ENCODE data around the gene ZNF512B.
"Not testable (repeated sequence)": the region's sequence is repeated elsewhere in the genome, so short reads cannot be mapped to it uniquely, and the experiment has no call there.

Gene ZNF512B

GRCh38 chr20:63976980-63977738, 7.4 kb upstream of the ZNF512B start:
- FAIRE-seq, result no peak

- FAIRE-seq, result not testable (repeated sequence)
Observed at GRCh38 chr20:63976511-63976910, 6.8 kb upstream of the ZNF512B start.

GRCh38 chr20:63974402-63975200, 4.9 kb upstream of the ZNF512B start:
- no peak for FAIRE-seq

GRCh38 chr20:63973636-63974401, 4.1 kb upstream of the ZNF512B start:
- no peak for FAIRE-seq

GRCh38 chr20:63973160-63973479, 3.4 kb upstream of the ZNF512B start:
- FAIRE-seq, result no peak

- no peak for FAIRE-seq
Observed at GRCh38 chr20:63972312-63973159, 2.8 kb upstream of the ZNF512B start.

GRCh38 chr20:63971960-63972311, 2.2 kb upstream of the ZNF512B start:
- FAIRE-seq, result not testable (repeated sequence)

- no peak for FAIRE-seq
Observed at GRCh38 chr20:63970714-63971431, 1.1 kb upstream of the ZNF512B start.

GRCh38 chr20:63968928-63969760, 586 bp downstream of the ZNF512B start:
- FAIRE-seq, result no peak

GRCh38 chr20:63968136-63968927, 1.4 kb downstream of the ZNF512B start:
- no peak for FAIRE-seq

GRCh38 chr20:63967330-63968135, 2.2 kb downstream of the ZNF512B start:
- no peak for FAIRE-seq

GRCh38 chr20:63966944-63967322, 2.8 kb downstream of the ZNF512B start:
- FAIRE-seq, result no peak

GRCh38 chr20:63966172-63966943, 3.4 kb downstream of the ZNF512B start:
- no peak for FAIRE-seq

- no peak for FAIRE-seq
Observed at GRCh38 chr20:63964412-63964811, 5.3 kb downstream of the ZNF512B start.

GRCh38 chr20:63963784-63964301, 5.9 kb downstream of the ZNF512B start:
- FAIRE-seq, result no peak

- no peak for FAIRE-seq
Observed at GRCh38 chr20:63963348-63963741, 6.4 kb downstream of the ZNF512B start.

GRCh38 chr20:63962426-63963347, 7.0 kb downstream of the ZNF512B start:
- no peak for FAIRE-seq

Data from colon (tissue), 2 donors.